Stimulated activated CD8-positive, alpha-beta memory T cell treated with anti-CD3 and anti-CD28 coated beads, Interleukin-7, amount 100 ng/mL, for 4 hours (primary cell): ENCODE data around the gene DOCK4.

Source experiments
- DNase-seq, 2 donors: peaks; one replicate each; pipeline ENCODE4 v3.0.0-alpha.2; 2020; ENCODE audit warnings: low read depth in 2 of 2

DOCK4 gene

GRCh38 chr7:112161253-112162141, 44.7 kb downstream of the DOCK4 start:
- no peak for DNase-seq

GRCh38 chr7:112160771-112161150, 45.4 kb downstream of the DOCK4 start:
- no peak for DNase-seq

GRCh38 chr7:112160130-112160770, 45.9 kb downstream of the DOCK4 start:
- DNase-seq = no peak

- no peak for DNase-seq
Measured at GRCh38 chr7:112159351-112159750, 46.8 kb downstream of the DOCK4 start.

GRCh38 chr7:112157072-112157471, 49.1 kb downstream of the DOCK4 start:
- no peak for DNase-seq

- no peak for DNase-seq
Measured at GRCh38 chr7:112156412-112156811, 49.8 kb downstream of the DOCK4 start.

GRCh38 chr7:112154690-112155089, 51.5 kb downstream of the DOCK4 start:
- no peak for DNase-seq

GRCh38 chr7:112152186-112152585, 54.0 kb downstream of the DOCK4 start:
- no peak for DNase-seq

- DNase-seq = no peak
Measured at GRCh38 chr7:112150823-112151641, 55.2 kb downstream of the DOCK4 start.

- DNase-seq = no peak
Measured at GRCh38 chr7:112149734-112150133, 56.5 kb downstream of the DOCK4 start.

- DNase-seq = no peak
Measured at GRCh38 chr7:112147793-112148361, 58.3 kb downstream of the DOCK4 start.

GRCh38 chr7:112145206-112145605, 61.0 kb downstream of the DOCK4 start:
- no peak for DNase-seq

GRCh38 chr7:112144284-112145059, 61.7 kb downstream of the DOCK4 start:
- no peak for DNase-seq

GRCh38 chr7:112143582-112143981, 62.6 kb downstream of the DOCK4 start:
- no peak for DNase-seq

- DNase-seq = no peak
Measured at GRCh38 chr7:112143136-112143535, 63.1 kb downstream of the DOCK4 start.

GRCh38 chr7:112140600-112140999, 65.6 kb downstream of the DOCK4 start:
- no peak for DNase-seq

- DNase-seq = no peak
Measured at GRCh38 chr7:112138938-112139337, 67.3 kb downstream of the DOCK4 start.

GRCh38 chr7:112138325-112138852, 67.8 kb downstream of the DOCK4 start:
- no peak for DNase-seq

GRCh38 chr7:112137141-112138101, 68.8 kb downstream of the DOCK4 start:
- DNase-seq = no peak
